HEK293 (cell line): ENCODE data around the gene UGT1A10.

Experiments used
- PRDM10 ChIP-seq: fragments of 450-650 bp; formaldehyde crosslinking; IDR thresholded peaks from 2 replicates; pipeline ENCODE4 v1.5.1; 2016; ENCODE audit warnings: missing biosample characterization, missing genetic modification characterization
- REST ChIP-seq: fragments of 450-650 bp; formaldehyde crosslinking; IDR thresholded peaks from 2 replicates; pipeline ENCODE4 v1.5.1; 2016; ENCODE audit warnings: missing biosample characterization, missing genetic modification characterization
- SP2 ChIP-seq: fragments of 450-650 bp; formaldehyde crosslinking; IDR thresholded peaks from 2 replicates; pipeline ENCODE4 v1.5.1; 2016; ENCODE audit warnings: missing biosample characterization, missing genetic modification characterization
- TCF7L2 ChIP-seq: IDR thresholded peaks from 2 replicates; pipeline ENCODE4 v1.6.1; 2011; ENCODE audit warnings: low read depth, mild to moderate bottlenecking, inconsistent platforms, low read length, moderate library complexity, borderline replicate concordance
- ZNF24 ChIP-seq: fragments of 450-650 bp; formaldehyde crosslinking; IDR thresholded peaks from 2 replicates; pipeline ENCODE4 v1.5.1; 2016; ENCODE audit warnings: missing biosample characterization, missing genetic modification characterization
- ZNF530 ChIP-seq: fragments of 450-650 bp; formaldehyde crosslinking; IDR thresholded peaks from 2 replicates; pipeline ENCODE4 v1.5.1; 2016; ENCODE audit warnings: low read depth, missing biosample characterization, missing genetic modification characterization
- TF ChIP-seq, protein P1 (sequence below): fragments of 450-650 bp; formaldehyde crosslinking; IDR thresholded peaks from 2 replicates; pipeline ENCODE4 v1.5.1; 2016; ENCODE audit warnings: missing biosample characterization, missing genetic modification characterization
- TF ChIP-seq, protein P2 (sequence below): fragments of 450-650 bp; formaldehyde crosslinking; IDR thresholded peaks from 2 replicates; pipeline ENCODE4 v1.5.1; 2016; ENCODE audit warnings: missing biosample characterization, missing genetic modification characterization, borderline replicate concordance

GRCh38 chr2:233800208-233800607, 164.0 kb downstream of the UGT1A10 start:
- TF ChIP-seq ZNF530 (tag by site-specific recombination): no peak
- no peak for TF ChIP-seq ZNF24
- no peak for TF ChIP-seq REST
- TF ChIP-seq, protein P1, sequence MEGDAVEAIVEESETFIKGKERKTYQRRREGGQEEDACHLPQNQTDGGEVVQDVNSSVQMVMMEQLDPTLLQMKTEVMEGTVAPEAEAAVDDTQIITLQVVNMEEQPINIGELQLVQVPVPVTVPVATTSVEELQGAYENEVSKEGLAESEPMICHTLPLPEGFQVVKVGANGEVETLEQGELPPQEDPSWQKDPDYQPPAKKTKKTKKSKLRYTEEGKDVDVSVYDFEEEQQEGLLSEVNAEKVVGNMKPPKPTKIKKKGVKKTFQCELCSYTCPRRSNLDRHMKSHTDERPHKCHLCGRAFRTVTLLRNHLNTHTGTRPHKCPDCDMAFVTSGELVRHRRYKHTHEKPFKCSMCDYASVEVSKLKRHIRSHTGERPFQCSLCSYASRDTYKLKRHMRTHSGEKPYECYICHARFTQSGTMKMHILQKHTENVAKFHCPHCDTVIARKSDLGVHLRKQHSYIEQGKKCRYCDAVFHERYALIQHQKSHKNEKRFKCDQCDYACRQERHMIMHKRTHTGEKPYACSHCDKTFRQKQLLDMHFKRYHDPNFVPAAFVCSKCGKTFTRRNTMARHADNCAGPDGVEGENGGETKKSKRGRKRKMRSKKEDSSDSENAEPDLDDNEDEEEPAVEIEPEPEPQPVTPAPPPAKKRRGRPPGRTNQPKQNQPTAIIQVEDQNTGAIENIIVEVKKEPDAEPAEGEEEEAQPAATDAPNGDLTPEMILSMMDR (tag by site-specific recombination): no peak
- no peak for TF ChIP-seq SP2 (tag by site-specific recombination)
- TF ChIP-seq TCF7L2: no peak
- TF ChIP-seq, protein P2, sequence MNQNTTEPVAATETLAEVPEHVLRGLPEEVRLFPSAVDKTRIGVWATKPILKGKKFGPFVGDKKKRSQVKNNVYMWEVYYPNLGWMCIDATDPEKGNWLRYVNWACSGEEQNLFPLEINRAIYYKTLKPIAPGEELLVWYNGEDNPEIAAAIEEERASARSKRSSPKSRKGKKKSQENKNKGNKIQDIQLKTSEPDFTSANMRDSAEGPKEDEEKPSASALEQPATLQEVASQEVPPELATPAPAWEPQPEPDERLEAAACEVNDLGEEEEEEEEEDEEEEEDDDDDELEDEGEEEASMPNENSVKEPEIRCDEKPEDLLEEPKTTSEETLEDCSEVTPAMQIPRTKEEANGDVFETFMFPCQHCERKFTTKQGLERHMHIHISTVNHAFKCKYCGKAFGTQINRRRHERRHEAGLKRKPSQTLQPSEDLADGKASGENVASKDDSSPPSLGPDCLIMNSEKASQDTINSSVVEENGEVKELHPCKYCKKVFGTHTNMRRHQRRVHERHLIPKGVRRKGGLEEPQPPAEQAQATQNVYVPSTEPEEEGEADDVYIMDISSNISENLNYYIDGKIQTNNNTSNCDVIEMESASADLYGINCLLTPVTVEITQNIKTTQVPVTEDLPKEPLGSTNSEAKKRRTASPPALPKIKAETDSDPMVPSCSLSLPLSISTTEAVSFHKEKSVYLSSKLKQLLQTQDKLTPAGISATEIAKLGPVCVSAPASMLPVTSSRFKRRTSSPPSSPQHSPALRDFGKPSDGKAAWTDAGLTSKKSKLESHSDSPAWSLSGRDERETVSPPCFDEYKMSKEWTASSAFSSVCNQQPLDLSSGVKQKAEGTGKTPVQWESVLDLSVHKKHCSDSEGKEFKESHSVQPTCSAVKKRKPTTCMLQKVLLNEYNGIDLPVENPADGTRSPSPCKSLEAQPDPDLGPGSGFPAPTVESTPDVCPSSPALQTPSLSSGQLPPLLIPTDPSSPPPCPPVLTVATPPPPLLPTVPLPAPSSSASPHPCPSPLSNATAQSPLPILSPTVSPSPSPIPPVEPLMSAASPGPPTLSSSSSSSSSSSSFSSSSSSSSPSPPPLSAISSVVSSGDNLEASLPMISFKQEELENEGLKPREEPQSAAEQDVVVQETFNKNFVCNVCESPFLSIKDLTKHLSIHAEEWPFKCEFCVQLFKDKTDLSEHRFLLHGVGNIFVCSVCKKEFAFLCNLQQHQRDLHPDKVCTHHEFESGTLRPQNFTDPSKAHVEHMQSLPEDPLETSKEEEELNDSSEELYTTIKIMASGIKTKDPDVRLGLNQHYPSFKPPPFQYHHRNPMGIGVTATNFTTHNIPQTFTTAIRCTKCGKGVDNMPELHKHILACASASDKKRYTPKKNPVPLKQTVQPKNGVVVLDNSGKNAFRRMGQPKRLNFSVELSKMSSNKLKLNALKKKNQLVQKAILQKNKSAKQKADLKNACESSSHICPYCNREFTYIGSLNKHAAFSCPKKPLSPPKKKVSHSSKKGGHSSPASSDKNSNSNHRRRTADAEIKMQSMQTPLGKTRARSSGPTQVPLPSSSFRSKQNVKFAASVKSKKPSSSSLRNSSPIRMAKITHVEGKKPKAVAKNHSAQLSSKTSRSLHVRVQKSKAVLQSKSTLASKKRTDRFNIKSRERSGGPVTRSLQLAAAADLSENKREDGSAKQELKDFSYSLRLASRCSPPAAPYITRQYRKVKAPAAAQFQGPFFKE: no peak
- TF ChIP-seq PRDM10 (tag by site-specific recombination): no peak
